Osteoblast (primary cell): Measurements from ENCODE around the gene MBP. TPM values are rescaled to one million over a fixed set of nuclear protein-coding genes. Genes with fewer than 3 reads are reported as not detected.

Source experiments
- DNase-seq: peaks from one replicate; pipeline ENCODE4 v3.0.0; 2011; ENCODE audit warnings: low spot score, mixed read lengths; ENCODE audit not compliant: insufficient read length; ENCODE audit errors: missing footprints
- H2AFZ ChIP-seq: 2 replicates; pipeline ENCODE4 v1.6.0; 2011; ENCODE audit warnings: mild to moderate bottlenecking, low read length
- H3K27ac ChIP-seq: 2 replicates; pipeline ENCODE4 v1.5.1; 2011; ENCODE audit warnings: mild to moderate bottlenecking, low read depth, low read length, moderate library complexity
- H3K27me3 ChIP-seq: 2 replicates; pipeline ENCODE4 v1.6.0; 2012; ENCODE audit warnings: mild to moderate bottlenecking, control low read depth, inconsistent platforms, low read length, moderate library complexity; ENCODE audit not compliant: insufficient read depth
- H3K36me3 ChIP-seq: 2 replicates; pipeline ENCODE4 v1.5.1; 2011; ENCODE audit warnings: mild to moderate bottlenecking, low read length, control low read depth, moderate library complexity; ENCODE audit not compliant: insufficient read depth
- H3K4me1 ChIP-seq: 2 replicates; pipeline ENCODE4 v1.5.1; 2011; ENCODE audit warnings: mild to moderate bottlenecking, low read length, control low read depth, moderate library complexity; ENCODE audit not compliant: insufficient read depth
- H3K4me2 ChIP-seq: 2 replicates; pipeline ENCODE4 v1.6.0; 2011; ENCODE audit warnings: mild to moderate bottlenecking, low read length; ENCODE audit not compliant: insufficient read depth
- H3K4me3 ChIP-seq: fragments of 200-600 bp; sonication (generic); 3 replicates; pipeline ENCODE4 v1.5.1; 2012; ENCODE audit warnings: mild to moderate bottlenecking, low read length, inconsistent platforms; ENCODE audit not compliant: insufficient read depth
- H3K79me2 ChIP-seq: 2 replicates; pipeline ENCODE4 v1.6.0; 2012; ENCODE audit warnings: mild to moderate bottlenecking, low read length, control low read depth, inconsistent platforms; ENCODE audit not compliant: insufficient read depth
- H3K9me3 ChIP-seq: 2 replicates; pipeline ENCODE4 v1.5.1; 2011; ENCODE audit warnings: low read depth, low read length, control low read depth
- H4K20me1 ChIP-seq: 2 replicates; pipeline ENCODE4 v1.6.0; 2012; ENCODE audit warnings: mild to moderate bottlenecking, low read length, control low read depth; ENCODE audit not compliant: insufficient read depth
- total RNA-seq: library from RNA; depleted of rRNA; stranded (reverse); fragments of >200 nt; gene quantifications from 2 replicates; pipeline ENCODE4 v1.2.3, GENCODE V29; 2012
- TF ChIP-seq, protein P1 (sequence below): IDR thresholded peaks from 2 replicates; pipeline ENCODE4 v1.5.1; 2011; ENCODE audit warnings: mild to moderate bottlenecking, low read depth, low read length, moderate library complexity; ENCODE audit errors: extremely low read depth

MBP gene
- total RNA-seq, 1 donor: 2.2 TPM

DNA sequence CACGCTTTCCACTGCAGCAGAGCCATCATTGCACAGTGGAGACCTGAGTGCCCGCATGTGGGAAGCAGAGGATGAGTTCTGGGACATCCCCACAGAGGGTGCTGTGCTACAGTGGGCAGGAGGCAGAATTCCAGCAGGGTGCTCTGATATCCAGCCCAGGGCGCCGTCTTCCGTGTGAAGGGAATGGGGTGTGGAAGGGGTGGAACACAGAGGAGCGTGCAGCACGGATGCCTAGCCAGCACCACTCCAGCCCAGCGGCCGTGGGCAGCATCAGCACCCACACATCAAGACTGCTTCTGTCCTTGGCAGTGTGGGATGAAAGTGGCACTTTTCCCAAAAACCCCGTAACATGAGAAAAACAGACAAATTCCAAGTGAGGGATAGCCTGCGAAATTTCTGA, 175.9 kb downstream of the MBP start:
- Histone ChIP-seq H4K20me1 (no peaks in the 10 kb centered on the region), H3K79me2 (no peaks in the 10 kb centered on the region), H3K27me3 (no peaks in the 10 kb centered on the region), H3K4me3 (no peak overlapping the region), H2AFZ (no peak overlapping the region), H3K27ac (no peak overlapping the region), H3K36me3 (peaks cover 14% of the 10 kb centered on the region), H3K4me2 (no peak overlapping the region), H3K9me3 (no peaks in the 10 kb centered on the region), H3K4me1 (no peaks in the 10 kb centered on the region)
- no peak for DNase-seq
- TF ChIP-seq, protein P1, sequence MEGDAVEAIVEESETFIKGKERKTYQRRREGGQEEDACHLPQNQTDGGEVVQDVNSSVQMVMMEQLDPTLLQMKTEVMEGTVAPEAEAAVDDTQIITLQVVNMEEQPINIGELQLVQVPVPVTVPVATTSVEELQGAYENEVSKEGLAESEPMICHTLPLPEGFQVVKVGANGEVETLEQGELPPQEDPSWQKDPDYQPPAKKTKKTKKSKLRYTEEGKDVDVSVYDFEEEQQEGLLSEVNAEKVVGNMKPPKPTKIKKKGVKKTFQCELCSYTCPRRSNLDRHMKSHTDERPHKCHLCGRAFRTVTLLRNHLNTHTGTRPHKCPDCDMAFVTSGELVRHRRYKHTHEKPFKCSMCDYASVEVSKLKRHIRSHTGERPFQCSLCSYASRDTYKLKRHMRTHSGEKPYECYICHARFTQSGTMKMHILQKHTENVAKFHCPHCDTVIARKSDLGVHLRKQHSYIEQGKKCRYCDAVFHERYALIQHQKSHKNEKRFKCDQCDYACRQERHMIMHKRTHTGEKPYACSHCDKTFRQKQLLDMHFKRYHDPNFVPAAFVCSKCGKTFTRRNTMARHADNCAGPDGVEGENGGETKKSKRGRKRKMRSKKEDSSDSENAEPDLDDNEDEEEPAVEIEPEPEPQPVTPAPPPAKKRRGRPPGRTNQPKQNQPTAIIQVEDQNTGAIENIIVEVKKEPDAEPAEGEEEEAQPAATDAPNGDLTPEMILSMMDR: no peak

DNA sequence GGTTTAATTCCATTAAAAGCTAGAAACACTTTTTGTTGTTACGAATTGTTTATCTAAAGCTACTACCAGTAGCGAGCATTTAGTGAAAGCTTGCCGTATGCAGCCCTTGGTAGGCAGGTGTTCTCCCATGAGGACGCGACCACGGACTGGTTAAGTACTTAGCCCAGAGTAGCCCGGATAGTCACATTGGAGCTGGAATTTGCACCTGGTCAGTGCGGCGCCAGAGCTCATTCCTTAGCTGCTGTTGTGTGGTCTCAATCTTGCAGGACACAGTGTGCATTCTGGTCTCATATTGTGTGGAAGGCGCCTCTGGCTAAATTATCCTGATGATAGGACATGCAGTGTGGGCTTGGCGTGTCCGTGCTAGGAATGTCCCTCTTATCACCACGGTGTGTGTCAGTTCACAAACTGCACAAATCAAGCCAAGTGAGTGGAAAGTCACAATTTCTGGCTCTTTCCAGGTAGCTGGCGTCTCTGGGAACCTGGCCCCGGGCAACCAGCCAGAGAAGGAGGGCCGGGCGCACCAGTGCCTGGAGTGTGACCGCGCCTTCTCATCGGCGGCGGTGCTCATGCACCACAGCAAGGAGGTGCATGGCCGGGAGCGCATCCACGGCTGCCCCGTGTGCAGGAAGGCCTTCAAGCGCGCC, 176.9 kb downstream of the MBP start:
- Histone ChIP-seq H3K4me2 (no peak overlapping the region), H3K9me3 (no peaks in the 10 kb centered on the region), H3K27ac (no peak overlapping the region), H3K36me3 (peaks cover 14% of the 10 kb centered on the region), H2AFZ (no peak overlapping the region), H3K27me3 (no peaks in the 10 kb centered on the region), H3K4me1 (no peaks in the 10 kb centered on the region), H3K79me2 (no peaks in the 10 kb centered on the region), H3K4me3 (no peak overlapping the region), H4K20me1 (no peaks in the 10 kb centered on the region)
- TF ChIP-seq, protein P1: no peak
- no peak for DNase-seq

DNA sequence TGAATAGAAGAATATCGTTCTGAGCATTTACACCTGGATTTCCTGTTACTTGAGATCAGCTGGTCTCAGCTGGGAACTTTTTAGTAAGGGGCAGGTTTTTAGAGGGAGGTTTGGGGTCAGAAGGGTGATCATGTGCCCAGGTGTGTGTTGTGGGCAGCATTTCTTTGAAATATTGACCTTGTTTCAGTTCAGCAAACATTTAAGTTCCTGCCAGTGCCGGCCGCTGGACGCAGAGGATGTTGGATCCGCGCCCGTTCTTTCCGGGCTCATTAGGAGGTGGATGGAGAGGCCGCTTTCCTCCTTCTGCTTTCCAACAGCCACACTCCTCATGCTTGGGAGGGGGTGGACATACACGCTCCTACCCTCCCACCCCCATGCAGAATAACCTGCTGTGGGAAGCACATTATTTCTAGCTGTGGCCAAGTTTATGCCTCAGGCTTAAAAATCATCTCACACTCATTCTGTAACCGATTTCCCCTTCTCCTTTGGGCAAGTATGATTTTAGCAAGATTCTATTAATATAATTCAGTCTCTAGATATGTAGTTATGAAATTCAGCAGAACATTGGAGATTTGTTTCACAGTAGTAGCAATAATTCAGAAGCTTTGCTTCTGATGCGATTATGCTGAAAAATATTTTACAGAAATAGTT, 178.9 kb downstream of the MBP start:
- no peaks in the 10 kb centered on the region for H3K79me2 ChIP-seq
- TF ChIP-seq, protein P1: no peak
- DNase-seq: peak; percentile 36
- no peak overlapping the region for H3K4me2 ChIP-seq
- H3K27me3 ChIP-seq: no peaks in the 10 kb centered on the region
- no peaks in the 10 kb centered on the region for H3K4me1 ChIP-seq
- H4K20me1 ChIP-seq: no peaks in the 10 kb centered on the region
- H2AFZ ChIP-seq: no peak overlapping the region
- H3K36me3 ChIP-seq: peaks cover 12% of the 10 kb centered on the region
- H3K9me3 ChIP-seq: no peaks in the 10 kb centered on the region
- no peak overlapping the region for H3K27ac ChIP-seq
- no peak overlapping the region for H3K4me3 ChIP-seq

DNA sequence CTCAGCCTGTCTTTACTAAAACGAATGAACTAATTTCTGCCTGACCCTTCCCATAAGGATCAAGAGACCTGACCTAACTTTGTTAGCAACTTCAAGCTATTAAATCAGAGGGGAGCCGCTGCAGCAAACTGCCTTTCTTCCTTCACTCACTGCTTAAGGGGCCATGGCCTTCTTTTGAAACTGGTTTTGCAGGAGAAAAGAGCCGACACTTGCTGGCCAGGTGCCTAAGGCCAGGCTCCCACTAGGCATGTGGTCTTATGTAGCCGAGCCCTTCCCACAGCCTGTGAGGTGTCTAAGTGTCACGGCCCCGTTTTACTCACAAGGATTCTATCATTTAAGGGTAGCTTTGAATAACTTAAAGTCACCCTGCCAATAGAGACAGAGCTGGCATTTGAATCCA, 179.4 kb downstream of the MBP start:
- Histone ChIP-seq H3K36me3 (peaks cover 17% of the 10 kb centered on the region), H3K79me2 (no peaks in the 10 kb centered on the region), H2AFZ (no peak overlapping the region), H3K27me3 (no peaks in the 10 kb centered on the region), H3K27ac (no peak overlapping the region), H3K4me3 (no peak overlapping the region), H3K9me3 (no peaks in the 10 kb centered on the region), H3K4me2 (no peak overlapping the region), H4K20me1 (no peaks in the 10 kb centered on the region), H3K4me1 (no peaks in the 10 kb centered on the region)
- TF ChIP-seq, protein P1: no peak
- peak; percentile 36 for DNase-seq
